Heart left ventricle (tissue), 13 donors: Measurements from ENCODE around the gene TMEM30B.

Experiments
- CTCF ChIP-seq, 12 donors: fragments of 200-600 bp; sonication (generic) in 4 of 12; IDR thresholded peaks; one replicate each; pipeline versions ENCODE4 v1.5.0 to v1.8.0; 2018 to 2022; ENCODE audit warnings: antibody characterized with exemption in 12 of 12, mild to moderate bottlenecking in 5 of 12
- POLR2A ChIP-seq, 2 donors: fragments of 450-650 bp; IDR thresholded peaks; one replicate each; pipeline ENCODE4 v1.6.1; 2017; ENCODE audit warnings: antibody characterized with exemption in 2 of 2, mild to moderate bottlenecking in 2 of 2, moderate library complexity in 2 of 2
- donor health status: ischemic (EF 13 %, LVEDD 7.1; RV severe dilation, severe dysfunction).
- donor health status: DM: no; HTN: yes; CAD: no.
- donor health status: DM: no; HTN: no; CAD: no.
- donor health status: ischemic (EF 25% LVEDD 6.9; RV normal size, moderate dysfunction).
- donor health status: ischemic (EF 25% LVEDD 5.7; RV mildly dilated, moderate dysfunction).
- donor health status: ischemic (EF 35%, LVEDD 5.7; RV mildly dilated, moderate dysfunction).
- donor health status: nonischemic (EF 11% LVEDD 7.7; RV severe dilation, severe dysfunction).
- donor health status: DM: yes; HTN: yes; CAD: no.
- donor health status: PGD.
- donor health status: ischemic (EF 29% LVEDD 5.4; RV normal size, mild dysfunction).
- donor health status: nonischemic (EF 23%, LVEDD 6.1; RV moderate dilation, normal function).

DNA sequence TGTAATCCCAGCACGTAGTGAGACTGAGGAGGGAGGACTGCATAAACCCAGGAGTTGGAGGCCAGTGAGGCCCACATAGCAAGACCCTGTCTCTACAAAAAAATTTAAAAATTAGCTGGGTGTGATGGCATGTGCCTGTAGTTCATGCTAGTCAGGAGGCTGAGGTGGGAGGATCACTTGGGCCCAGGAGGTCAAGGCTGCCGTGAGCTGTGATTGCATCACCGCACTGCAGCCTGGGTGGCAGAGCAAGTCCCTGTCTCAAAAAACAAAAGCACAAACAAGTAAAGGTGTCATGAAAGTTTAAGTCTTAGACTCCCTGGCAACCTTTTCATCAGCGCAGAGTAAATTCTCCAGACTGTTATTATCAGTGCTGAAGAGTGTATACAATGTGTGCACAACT lies 10.4 kb downstream of the TMEM30B start:
- no peak for TF ChIP-seq CTCF (IDR thresholded peaks at IDR 0.05)
- TF ChIP-seq POLR2A (IDR thresholded peaks at IDR 0.05): no peak
